ENCODE data around the gene GRHPR.

The GRHPR gene

GRCh38 chr9:37437621-37438020, 15.1 kb downstream of the GRHPR start:
- FAIRE-seq (no peak), DNase-seq (ENCODE audit: insufficient read length, low spot score) (no peak)
- no peak for TF ChIP-seq CTCF (IDR thresholded peaks at IDR 0.05; ENCODE audit: insufficient read depth, missing control alignments)

- TF ChIP-seq CTCF (IDR thresholded peaks at IDR 0.05; ENCODE audit: insufficient read depth, missing control alignments), result no peak
- DNase-seq (ENCODE audit: insufficient read length, low spot score) (no peak), FAIRE-seq (no peak)
Measured at GRCh38 chr9:37438359-37438758, 15.9 kb downstream of the GRHPR start.

GRCh38 chr9:37441776-37442370, 19.4 kb downstream of the GRHPR start:
- FAIRE-seq, result no peak
- TF ChIP-seq CTCF (IDR thresholded peaks at IDR 0.05; ENCODE audit: insufficient read depth, missing control alignments), result no peak
- no peak for DNase-seq (ENCODE audit: insufficient read length, low spot score)

GRCh38 chr9:37442556-37442955, 20.1 kb downstream of the GRHPR start:
- DNase-seq (ENCODE audit: insufficient read length, low spot score) (no peak), FAIRE-seq (no peak)
- TF ChIP-seq CTCF (IDR thresholded peaks at IDR 0.05; ENCODE audit: insufficient read depth, missing control alignments), result no peak

GRCh38 chr9:37443566-37443965, 21.1 kb downstream of the GRHPR start:
- DNase-seq (ENCODE audit: insufficient read length, low spot score) (no peak), FAIRE-seq (no peak)
- no peak for TF ChIP-seq CTCF (IDR thresholded peaks at IDR 0.05; ENCODE audit: insufficient read depth, missing control alignments)

- DNase-seq (ENCODE audit: insufficient read length, low spot score) (no peak), FAIRE-seq (no peak)
- TF ChIP-seq CTCF (IDR thresholded peaks at IDR 0.05; ENCODE audit: insufficient read depth, missing control alignments), result no peak
Measured at GRCh38 chr9:37444890-37445289, 22.4 kb downstream of the GRHPR start.

- DNase-seq (ENCODE audit: insufficient read length, low spot score) (no peak), FAIRE-seq (no peak)
- no peak for TF ChIP-seq CTCF (IDR thresholded peaks at IDR 0.05; ENCODE audit: insufficient read depth, missing control alignments)
Measured at GRCh38 chr9:37445832-37446231, 23.3 kb downstream of the GRHPR start.
